Activated CD4-positive, alpha-beta T cell treated with anti-CD3 and anti-CD28 coated beads for 24 hours (primary cell): ENCODE data around the gene TLL2.

Source experiments
- DNase-seq, 2 donors: peaks; one replicate each; pipeline ENCODE4 v3.0.0-alpha.2; 2020; ENCODE audit warnings: low read depth in 2 of 2

Gene TLL2

GRCh38 chr10:96507044-96507443, 6.7 kb downstream of the TLL2 start:
- no peak for DNase-seq

GRCh38 chr10:96505150-96506136, 8.3 kb downstream of the TLL2 start:
- DNase-seq: no peak

- no peak for DNase-seq
Measured at GRCh38 chr10:96502561-96503282, 11.0 kb downstream of the TLL2 start.

- DNase-seq: no peak
Measured at GRCh38 chr10:96501985-96502384, 11.7 kb downstream of the TLL2 start.

- no peak for DNase-seq
Measured at GRCh38 chr10:96500519-96500918, 13.2 kb downstream of the TLL2 start.

- no peak for DNase-seq
Measured at GRCh38 chr10:96500050-96500449, 13.7 kb downstream of the TLL2 start.

- DNase-seq: no peak
Measured at GRCh38 chr10:96497391-96497790, 16.3 kb downstream of the TLL2 start.

GRCh38 chr10:96496281-96496925, 17.3 kb downstream of the TLL2 start:
- DNase-seq: no peak

GRCh38 chr10:96495544-96495943, 18.2 kb downstream of the TLL2 start:
- no peak for DNase-seq

- no peak for DNase-seq
Measured at GRCh38 chr10:96494694-96495093, 19.0 kb downstream of the TLL2 start.

GRCh38 chr10:96493871-96494525, 19.7 kb downstream of the TLL2 start:
- no peak for DNase-seq

- no peak for DNase-seq
Measured at GRCh38 chr10:96493254-96493653, 20.5 kb downstream of the TLL2 start.

GRCh38 chr10:96491303-96491702, 22.4 kb downstream of the TLL2 start:
- DNase-seq: no peak

- no peak for DNase-seq
Measured at GRCh38 chr10:96488161-96488935, 25.4 kb downstream of the TLL2 start.

- DNase-seq: no peak
Measured at GRCh38 chr10:96482815-96483588, 30.7 kb downstream of the TLL2 start.

GRCh38 chr10:96478355-96478754, 35.4 kb downstream of the TLL2 start:
- DNase-seq: no peak

GRCh38 chr10:96473866-96474265, 39.9 kb downstream of the TLL2 start:
- DNase-seq: no peak

- DNase-seq: peak in 1 of 2 donors; percentile 1
Measured at GRCh38 chr10:96470116-96470743, 43.5 kb downstream of the TLL2 start.

- no peak for DNase-seq
Measured at GRCh38 chr10:96468845-96469244, 44.9 kb downstream of the TLL2 start.

- DNase-seq: no peak
Measured at GRCh38 chr10:96465599-96465998, 48.1 kb downstream of the TLL2 start.
